Activated naive CD4-positive, alpha-beta T cell treated with anti-CD3 and anti-CD28 coated beads, Interleukin-2, amount 10 ng/mL, durations not matched to agents 7 days and 5 days (primary cell): ENCODE data around the gene HOXD1.

Experiments
- CTCF ChIA-PET: fragments of 350-600 bp; sonication (Branson Sonifier 250); formaldehyde crosslinking; loops from one replicate; lab custom pipeline; 2021; ENCODE audit warnings: antibody characterized with exemption; lab: Charles Lee
- DNase-seq: peaks from one replicate; pipeline ENCODE4 v3.0.0-alpha.2; 2020
- H3K27ac Mint-ChIP-seq: one replicate; pipeline ENCODE4 v1.8.0; 2021; ENCODE audit warnings: mild to moderate bottlenecking, moderate library complexity, mixed read lengths
- H3K27me3 Mint-ChIP-seq: one replicate; pipeline ENCODE4 v1.8.0; 2021; ENCODE audit warnings: mild to moderate bottlenecking, mixed read lengths
- H3K36me3 Mint-ChIP-seq: one replicate; pipeline ENCODE4 v1.8.0; 2021; ENCODE audit warnings: mixed read lengths
- H3K4me1 Mint-ChIP-seq: one replicate; pipeline ENCODE4 v1.8.0; 2021; ENCODE audit warnings: mixed read lengths
- H3K4me3 Mint-ChIP-seq: one replicate; pipeline ENCODE4 v1.8.0; 2021; ENCODE audit warnings: mild to moderate bottlenecking, moderate library complexity, mixed read lengths
- H3K9me3 Mint-ChIP-seq: one replicate; pipeline ENCODE4 v1.8.0; 2021; ENCODE audit warnings: mixed read lengths

HOXD1 gene

DNA sequence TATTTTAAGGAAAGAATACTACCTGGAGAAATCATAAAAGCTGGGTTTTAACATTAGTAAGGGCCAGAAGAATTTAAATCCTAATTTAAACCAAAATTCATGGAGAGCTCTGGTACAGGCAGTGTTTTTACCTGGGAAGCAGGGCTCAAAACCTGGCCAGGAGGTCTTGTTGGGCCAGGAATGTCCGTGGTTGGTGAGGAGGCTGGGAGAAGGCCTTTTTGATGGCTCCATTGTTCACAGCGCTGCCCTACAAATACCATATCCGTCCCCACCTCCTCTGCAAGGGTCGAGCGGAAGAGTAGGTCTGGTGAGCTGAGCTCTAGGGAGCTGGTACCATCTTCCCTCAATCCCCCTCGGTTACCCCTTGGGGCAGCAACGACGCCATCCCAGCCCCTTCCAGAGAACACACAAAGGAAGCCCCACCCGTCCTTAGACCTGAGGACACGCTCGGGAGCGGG lies 10.9 kb upstream of the HOXD1 start:
- H3K27me3 Mint-ChIP-seq: peaks cover 79% of the 10 kb centered on the region
- H3K9me3 Mint-ChIP-seq: no peaks in the 10 kb centered on the region
- CTCF ChIA-PET: interaction anchor here (0.9 to 1.7 kb wide), 2 partner anchors 10 to 277 kb away, joined by 3 to 6 read pairs; no protein-coding TSS in a partner anchor
- H3K4me3 Mint-ChIP-seq: peak overlapping the region; percentile 42
- peaks cover 3% of the 10 kb centered on the region for H3K4me1 Mint-ChIP-seq
- no peak for DNase-seq
- H3K27ac Mint-ChIP-seq: no peak overlapping the region
- H3K36me3 Mint-ChIP-seq: no peaks in the 10 kb centered on the region

- H3K27me3 Mint-ChIP-seq: peaks cover 79% of the 10 kb centered on the region
- CTCF ChIA-PET: interaction anchor here (1.7 kb wide), 1 partner anchor 276 kb away, joined by 6 read pairs; no protein-coding TSS in a partner anchor
- no peak for DNase-seq
- H3K4me1 Mint-ChIP-seq: peaks cover 2% of the 10 kb centered on the region
- H3K9me3 Mint-ChIP-seq: no peaks in the 10 kb centered on the region
- H3K36me3 Mint-ChIP-seq: no peaks in the 10 kb centered on the region
- H3K4me3 Mint-ChIP-seq: peak overlapping the region; percentile 54
- H3K27ac Mint-ChIP-seq: no peak overlapping the region
Observed at GRCh38 chr2:176178038-176178756, 10.3 kb upstream of the HOXD1 start.

DNA sequence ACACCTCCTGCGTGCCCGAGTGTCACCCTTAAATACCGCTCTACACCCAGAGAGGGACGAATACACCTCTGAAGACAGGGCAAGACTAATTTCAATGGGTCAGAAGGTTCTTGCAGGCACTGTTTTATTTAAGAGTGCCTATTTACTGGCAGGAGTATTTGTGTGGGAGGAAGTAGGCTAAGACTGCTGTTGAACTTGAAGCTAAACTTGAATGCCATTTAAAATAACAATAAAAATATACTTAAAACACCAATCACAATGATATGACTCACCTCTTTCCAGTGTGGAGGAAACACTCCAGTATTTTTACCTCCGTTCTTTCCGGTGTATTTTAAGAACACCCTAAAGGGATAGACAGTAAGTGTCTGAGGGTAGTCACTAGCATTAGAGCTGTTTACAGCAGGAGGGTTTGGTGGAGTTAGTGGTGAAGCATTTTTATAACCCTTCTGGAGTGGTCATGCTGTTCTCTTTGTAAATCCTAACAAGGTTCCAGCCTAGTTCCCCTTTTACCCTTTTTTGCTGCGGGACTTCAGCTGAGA lies 9.6 kb upstream of the HOXD1 start:
- Mint-ChIP-seq H3K36me3 (no peaks in the 10 kb centered on the region), H3K4me1 (peaks cover 2% of the 10 kb centered on the region), H3K27ac (no peak overlapping the region), H3K4me3 (peak overlapping the region; percentile 18), H3K27me3 (peaks cover 79% of the 10 kb centered on the region), H3K9me3 (no peaks in the 10 kb centered on the region)
- CTCF ChIA-PET: interaction anchor here (0.7 to 1.1 kb wide), 2 partner anchors 53 to 276 kb away, joined by 3 read pairs; no protein-coding TSS in a partner anchor
- DNase-seq: no peak

DNA sequence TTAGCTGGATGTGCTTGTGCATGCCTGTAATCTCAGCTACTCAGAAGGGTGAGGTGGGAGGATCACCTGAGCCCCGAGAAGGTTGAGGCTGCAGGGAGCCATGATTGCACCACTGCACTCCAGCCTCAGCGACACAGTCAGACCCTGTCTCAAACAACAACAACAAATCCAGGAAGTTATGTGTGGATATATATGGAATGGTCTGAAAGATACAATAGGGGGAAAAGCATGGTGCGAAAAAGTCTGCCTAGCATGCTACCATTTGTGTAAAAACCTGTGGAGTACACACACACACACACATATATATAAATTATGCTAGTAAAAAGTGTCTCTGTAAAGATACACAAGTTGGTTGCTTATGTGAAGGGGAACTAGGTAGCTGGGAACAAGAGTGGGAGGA lies 6.9 kb upstream of the HOXD1 start:
- Mint-ChIP-seq H3K27ac (no peak overlapping the region), H3K36me3 (no peaks in the 10 kb centered on the region), H3K4me1 (peaks cover 2% of the 10 kb centered on the region), H3K27me3 (peaks cover 79% of the 10 kb centered on the region), H3K4me3 (no peak overlapping the region), H3K9me3 (no peaks in the 10 kb centered on the region)
- CTCF ChIA-PET: interaction anchor here (0.6 kb wide), 1 partner anchor 37 kb away, joined by 3 read pairs; no protein-coding TSS in a partner anchor
- DNase-seq: no peak

DNA sequence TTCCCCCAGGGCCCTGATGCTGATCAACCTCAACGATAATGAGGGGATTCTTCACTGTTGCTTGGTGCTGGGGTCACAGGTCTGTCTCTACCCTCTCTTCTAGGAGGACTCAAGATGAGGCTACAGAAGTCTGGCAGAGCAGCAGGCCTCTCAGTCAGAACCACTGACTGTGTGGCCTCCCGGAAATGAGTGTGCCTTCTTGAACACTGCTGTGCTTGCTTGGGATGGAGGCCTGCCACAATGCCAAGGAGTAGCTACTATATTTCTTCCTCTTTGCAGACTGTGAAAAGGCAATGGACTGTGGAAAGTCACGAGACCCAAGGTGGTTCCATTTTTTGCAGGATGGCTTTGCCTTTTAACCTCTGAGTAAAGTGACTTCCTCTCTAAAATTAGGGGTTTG lies 5.8 kb upstream of the HOXD1 start:
- Mint-ChIP-seq H3K9me3 (no peaks in the 10 kb centered on the region), H3K4me3 (no peak overlapping the region), H3K27me3 (peaks cover 79% of the 10 kb centered on the region), H3K4me1 (peaks cover 9% of the 10 kb centered on the region), H3K36me3 (peaks cover under 1% of the 10 kb centered on the region), H3K27ac (no peak overlapping the region)
- CTCF ChIA-PET: no interaction called here
- DNase-seq: no peak

GRCh38 chr2:176184749-176185148 lies 3.7 kb upstream of the HOXD1 start:
- Mint-ChIP-seq H3K36me3 (peaks cover 4% of the 10 kb centered on the region), H3K27me3 (peaks cover 79% of the 10 kb centered on the region), H3K4me1 (peaks cover 20% of the 10 kb centered on the region), H3K4me3 (no peak overlapping the region), H3K27ac (no peak overlapping the region), H3K9me3 (no peaks in the 10 kb centered on the region)
- DNase-seq: no peak
- CTCF ChIA-PET: no interaction called here

- H3K27me3 Mint-ChIP-seq: peaks cover 86% of the 10 kb centered on the region
- H3K27ac Mint-ChIP-seq: no peak overlapping the region
- no peak overlapping the region for H3K4me3 Mint-ChIP-seq
- CTCF ChIA-PET: no interaction called here
- H3K9me3 Mint-ChIP-seq: no peaks in the 10 kb centered on the region
- DNase-seq: no peak
- peaks cover 4% of the 10 kb centered on the region for H3K36me3 Mint-ChIP-seq
- H3K4me1 Mint-ChIP-seq: peaks cover 23% of the 10 kb centered on the region
Observed at GRCh38 chr2:176186024-176186423, 2.4 kb upstream of the HOXD1 start.

- peak overlapping the region; percentile 77 for H3K4me3 Mint-ChIP-seq
- H3K27ac Mint-ChIP-seq: no peak overlapping the region
- H3K9me3 Mint-ChIP-seq: no peaks in the 10 kb centered on the region
- peaks cover 4% of the 10 kb centered on the region for H3K36me3 Mint-ChIP-seq
- peaks cover 23% of the 10 kb centered on the region for H3K4me1 Mint-ChIP-seq
- H3K27me3 Mint-ChIP-seq: peaks cover 96% of the 10 kb centered on the region
- CTCF ChIA-PET: interaction anchor here (0.6 to 1.6 kb wide), 4 partner anchors 10 to 190 kb away, joined by 3 to 7 read pairs (median 4); no protein-coding TSS in a partner anchor
- no peak for DNase-seq
Observed at GRCh38 chr2:176187200-176187898, 1.1 kb upstream of the HOXD1 start.

DNA sequence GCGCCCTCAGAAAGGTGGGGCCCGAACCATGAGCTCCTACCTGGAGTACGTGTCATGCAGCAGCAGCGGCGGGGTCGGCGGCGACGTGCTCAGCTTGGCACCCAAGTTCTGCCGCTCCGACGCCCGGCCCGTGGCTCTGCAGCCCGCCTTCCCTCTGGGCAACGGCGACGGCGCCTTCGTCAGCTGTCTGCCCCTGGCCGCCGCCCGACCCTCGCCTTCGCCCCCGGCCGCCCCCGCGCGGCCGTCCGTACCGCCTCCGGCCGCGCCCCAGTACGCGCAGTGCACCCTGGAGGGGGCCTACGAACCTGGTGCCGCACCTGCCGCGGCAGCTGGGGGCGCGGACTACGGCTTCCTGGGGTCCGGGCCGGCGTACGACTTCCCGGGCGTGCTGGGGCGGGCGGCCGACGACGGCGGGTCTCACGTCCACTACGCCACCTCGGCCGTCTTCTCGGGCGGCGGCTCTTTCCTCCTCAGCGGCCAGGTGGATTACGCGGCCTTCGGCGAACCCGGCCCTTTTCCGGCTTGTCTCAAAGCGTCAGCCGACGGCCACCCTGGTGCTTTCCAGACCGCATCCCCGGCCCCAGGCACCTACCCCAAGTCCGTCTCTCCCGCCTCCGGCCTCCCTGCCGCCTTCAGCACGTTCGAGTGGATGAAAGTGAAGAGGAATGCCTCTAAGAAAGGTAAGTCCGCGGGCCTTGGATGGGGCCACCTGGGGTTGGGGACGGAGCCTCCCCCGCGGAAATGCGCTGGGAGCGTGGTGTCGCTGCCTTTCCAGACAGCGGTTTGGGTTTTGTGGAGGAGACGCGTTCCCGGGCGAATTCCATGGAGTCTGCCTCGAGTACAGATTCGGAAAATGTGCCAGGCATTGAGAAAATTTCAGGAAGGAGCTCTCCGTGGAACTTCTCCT lies 559 bp downstream of the HOXD1 start:
- peaks cover 4% of the 10 kb centered on the region for H3K36me3 Mint-ChIP-seq
- peaks cover 23% of the 10 kb centered on the region for H3K4me1 Mint-ChIP-seq
- H3K27me3 Mint-ChIP-seq: peaks cover 90% of the 10 kb centered on the region
- H3K4me3 Mint-ChIP-seq: peak overlapping the region; percentile 31
- H3K9me3 Mint-ChIP-seq: no peaks in the 10 kb centered on the region
- CTCF ChIA-PET: interaction anchor here (1.6 kb wide), 1 partner anchor 49 kb away, joined by 7 read pairs; no protein-coding TSS in a partner anchor
- DNase-seq: peak; percentile 23
- no peak overlapping the region for H3K27ac Mint-ChIP-seq

- H3K9me3 Mint-ChIP-seq: no peaks in the 10 kb centered on the region
- DNase-seq: no peak
- H3K4me3 Mint-ChIP-seq: peak overlapping the region; percentile 26
- H3K27me3 Mint-ChIP-seq: peaks cover 89% of the 10 kb centered on the region
- peaks cover 4% of the 10 kb centered on the region for H3K36me3 Mint-ChIP-seq
- H3K27ac Mint-ChIP-seq: peak overlapping the region; percentile 60
- CTCF ChIA-PET: no interaction called here
- peaks cover 23% of the 10 kb centered on the region for H3K4me1 Mint-ChIP-seq
Observed at GRCh38 chr2:176189681-176190641, 1.5 kb downstream of the HOXD1 start.

- CTCF ChIA-PET: no interaction called here
- peaks cover 4% of the 10 kb centered on the region for H3K36me3 Mint-ChIP-seq
- no peak for DNase-seq
- H3K4me1 Mint-ChIP-seq: peaks cover 19% of the 10 kb centered on the region
- H3K4me3 Mint-ChIP-seq: no peak overlapping the region
- no peak overlapping the region for H3K27ac Mint-ChIP-seq
- H3K9me3 Mint-ChIP-seq: no peaks in the 10 kb centered on the region
- peaks cover 76% of the 10 kb centered on the region for H3K27me3 Mint-ChIP-seq
Observed at GRCh38 chr2:176192351-176192750, 3.9 kb downstream of the HOXD1 start.

- no peak for DNase-seq
- Mint-ChIP-seq H3K27ac (no peak overlapping the region), H3K4me3 (no peak overlapping the region), H3K9me3 (no peaks in the 10 kb centered on the region), H3K36me3 (no peaks in the 10 kb centered on the region), H3K27me3 (peaks cover 69% of the 10 kb centered on the region), H3K4me1 (peaks cover 12% of the 10 kb centered on the region)
- CTCF ChIA-PET: no interaction called here
Observed at GRCh38 chr2:176193048-176193447, 4.6 kb downstream of the HOXD1 start.

DNA sequence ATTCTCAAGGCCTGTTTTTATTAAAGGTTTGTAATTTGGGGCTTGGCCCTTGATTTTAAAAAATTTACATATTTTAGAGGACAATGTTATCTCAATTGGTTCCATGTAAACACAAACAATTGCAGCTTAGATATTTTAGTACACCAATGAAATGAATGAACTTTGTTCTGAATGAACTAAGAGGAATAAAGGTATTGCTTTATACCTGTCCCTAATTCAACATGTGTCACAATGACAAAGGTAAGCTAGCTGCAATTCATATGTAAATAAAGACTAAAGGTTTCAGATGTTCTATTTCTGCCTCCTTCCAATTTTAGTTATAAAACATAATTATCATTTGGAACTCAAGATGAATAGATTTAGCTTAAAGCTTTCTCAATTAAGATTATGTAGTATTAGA lies 11.4 kb downstream of the HOXD1 start:
- peaks cover 36% of the 10 kb centered on the region for H3K27me3 Mint-ChIP-seq
- no peak for DNase-seq
- H3K4me3 Mint-ChIP-seq: no peak overlapping the region
- no peaks in the 10 kb centered on the region for H3K9me3 Mint-ChIP-seq
- no peak overlapping the region for H3K27ac Mint-ChIP-seq
- CTCF ChIA-PET: interaction anchor here (0.7 kb wide), 1 partner anchor 255 kb away, joined by 4 read pairs; no protein-coding TSS in a partner anchor
- H3K36me3 Mint-ChIP-seq: no peaks in the 10 kb centered on the region
- H3K4me1 Mint-ChIP-seq: no peaks in the 10 kb centered on the region
